HG02981 (cell line): ENCODE results near the gene CPSF4L.

Experiments used
- ATAC-seq: cut with Tn5 transposase; IDR thresholded peaks from one replicate; pipeline ENCODE4 v1.9.1; 2021; ENCODE audit warnings: mild to moderate bottlenecking, moderate library complexity; ENCODE audit not compliant: unreplicated experiment

The CPSF4L gene

DNA sequence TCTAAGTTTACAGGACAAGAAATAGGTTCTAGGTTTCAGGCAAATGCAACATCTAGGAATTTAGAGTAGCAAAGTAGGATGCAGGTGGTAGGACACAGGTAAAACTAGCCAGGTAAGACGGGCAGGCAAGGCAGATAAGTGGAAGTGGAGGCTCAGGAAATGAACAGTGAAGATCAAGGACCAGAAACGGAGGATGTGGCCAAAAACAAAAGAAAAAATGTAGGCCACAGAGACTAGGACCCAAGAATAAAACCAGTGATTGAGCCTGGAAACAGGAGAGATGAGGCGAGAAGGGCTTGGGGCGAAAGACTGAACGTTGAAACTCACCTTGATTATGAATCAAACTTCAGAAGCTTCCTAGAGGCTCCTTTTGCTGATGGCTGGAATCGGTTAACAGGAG is 24.0 kb downstream of the CPSF4L start:
- ATAC-seq, result no peak

DNA sequence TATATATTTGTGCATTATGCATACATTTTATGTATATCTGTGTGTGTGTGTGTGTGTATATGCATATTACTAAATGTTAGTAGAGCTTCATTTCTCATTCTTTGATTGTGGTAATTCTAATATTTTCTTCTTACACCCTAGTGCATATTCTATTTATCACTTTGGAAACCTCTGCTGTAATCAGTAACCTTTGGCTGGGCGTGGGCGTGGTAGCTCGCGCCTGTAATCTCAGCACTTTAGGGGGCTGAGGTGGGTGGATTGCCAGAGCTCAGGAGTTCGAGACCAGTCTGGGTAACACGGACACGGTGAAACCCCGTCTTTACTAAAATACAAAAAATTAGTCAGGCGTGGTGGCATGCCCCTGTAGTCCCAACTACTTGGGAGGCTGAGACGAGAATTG is 26.9 kb downstream of the CPSF4L start:
- no peak for ATAC-seq

DNA sequence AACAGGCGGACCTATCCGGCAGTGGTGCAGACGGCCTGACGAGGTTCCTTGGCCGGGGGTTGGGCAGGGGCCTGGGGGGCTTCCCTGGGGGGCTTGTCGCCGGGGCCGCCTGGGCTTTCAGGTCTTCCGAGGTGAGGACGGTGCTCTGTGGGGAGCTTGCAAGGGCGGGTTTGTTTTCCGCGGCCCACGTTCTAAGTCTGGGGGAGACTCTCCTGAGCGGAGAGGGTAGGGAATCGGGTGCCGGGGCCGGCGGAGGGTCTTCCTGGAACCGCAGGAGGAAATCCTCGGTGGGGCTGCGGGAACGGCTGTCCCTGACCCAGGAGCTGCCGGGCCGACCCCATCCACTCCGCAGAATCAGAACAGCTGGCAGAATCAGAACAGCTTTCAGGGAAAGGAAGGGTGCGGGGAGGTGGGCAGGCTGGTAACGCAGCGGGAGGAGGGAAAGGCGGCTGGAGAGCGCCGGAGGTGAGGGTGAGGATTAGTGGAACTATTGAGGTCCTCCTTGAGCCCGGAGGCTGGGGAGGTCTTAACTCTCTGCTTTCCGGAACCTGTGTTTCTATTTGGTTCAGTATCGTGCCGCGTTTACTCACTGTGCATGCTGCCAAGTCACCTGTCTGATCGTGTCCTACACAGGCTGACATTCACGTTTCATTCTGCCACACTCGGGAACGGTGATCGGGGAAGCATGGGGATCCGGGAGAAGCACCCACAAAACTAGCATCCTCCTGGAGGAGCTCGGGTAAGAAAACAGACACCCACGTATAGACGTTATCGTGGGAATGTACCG is 28.9 kb downstream of the CPSF4L start:
- ATAC-seq, result peak; percentile 19

DNA sequence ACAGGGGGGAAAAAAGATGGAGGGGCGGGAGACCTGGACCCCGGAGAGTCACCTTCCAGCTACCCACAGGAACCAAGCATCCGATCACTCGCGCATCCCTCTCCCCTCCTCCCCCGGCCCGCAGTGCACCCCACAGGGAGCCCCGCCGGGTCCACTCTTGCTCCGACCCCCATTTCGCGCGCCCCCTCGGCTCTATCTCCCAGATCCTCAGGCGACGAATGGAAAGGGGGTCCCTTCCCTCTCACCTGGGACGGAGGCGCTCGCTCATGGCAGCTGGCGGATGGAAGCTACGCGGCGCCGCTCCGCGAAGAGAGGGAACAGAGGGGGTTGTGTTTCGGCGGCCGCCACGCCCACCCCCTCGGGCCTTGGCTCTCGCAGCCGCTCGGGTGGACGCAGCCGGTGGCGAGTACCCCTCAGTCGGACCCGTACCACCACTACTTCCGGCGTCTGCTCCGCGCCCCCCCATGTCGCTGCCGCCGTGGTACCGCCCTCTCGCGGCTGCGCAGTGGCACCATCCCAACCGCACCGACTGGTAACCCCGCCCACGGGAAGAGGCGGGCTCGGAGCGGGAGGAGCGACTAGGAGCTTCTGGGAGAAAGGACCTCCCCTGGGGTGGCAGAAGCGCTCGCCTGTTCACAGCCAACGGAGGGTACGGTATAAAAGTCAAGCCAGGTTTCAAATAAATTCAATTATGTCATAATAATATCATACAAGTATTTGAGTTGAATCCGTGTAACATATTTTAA is 29.7 kb downstream of the CPSF4L start:
- peak; percentile 72 for ATAC-seq

DNA sequence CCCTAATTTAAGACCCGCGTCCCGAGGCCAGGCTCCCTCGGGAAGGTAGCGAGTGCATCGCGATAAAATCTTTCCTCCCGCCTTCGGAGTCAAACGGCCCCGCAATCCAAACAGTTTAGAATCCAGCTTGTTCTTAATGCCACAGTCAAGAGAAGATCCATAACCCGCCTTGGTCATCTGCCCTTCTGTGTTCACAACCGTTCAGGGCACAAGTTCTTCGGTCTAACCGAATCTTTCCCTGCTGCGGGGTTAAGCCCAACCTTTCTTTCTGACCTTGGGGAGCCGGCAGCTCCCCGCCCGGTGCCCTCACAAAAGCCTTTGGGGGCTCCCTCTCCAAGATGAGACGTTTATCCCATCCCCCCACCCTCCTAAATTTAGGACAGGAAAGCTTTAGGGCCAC is 30.3 kb downstream of the CPSF4L start:
- no peak for ATAC-seq

DNA sequence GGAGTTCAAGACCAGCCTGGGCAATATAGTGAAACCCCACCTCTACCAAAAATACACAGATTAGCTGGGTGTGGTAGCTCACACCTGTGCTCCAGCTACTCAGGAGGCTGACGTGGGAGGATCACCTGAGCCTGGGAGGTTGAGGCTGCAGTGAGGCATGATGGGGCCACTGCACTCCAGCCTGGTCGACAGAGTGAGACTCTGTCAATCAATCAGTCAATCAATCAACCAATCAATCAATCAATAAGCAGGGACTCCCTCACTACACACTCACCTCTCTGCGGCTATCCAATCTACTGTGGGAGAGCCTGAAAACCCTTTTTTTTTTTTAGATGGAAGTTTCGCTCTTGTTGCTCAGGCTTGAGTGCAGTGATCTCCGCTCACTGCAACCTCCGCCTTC is 31.6 kb downstream of the CPSF4L start:
- no peak for ATAC-seq

DNA sequence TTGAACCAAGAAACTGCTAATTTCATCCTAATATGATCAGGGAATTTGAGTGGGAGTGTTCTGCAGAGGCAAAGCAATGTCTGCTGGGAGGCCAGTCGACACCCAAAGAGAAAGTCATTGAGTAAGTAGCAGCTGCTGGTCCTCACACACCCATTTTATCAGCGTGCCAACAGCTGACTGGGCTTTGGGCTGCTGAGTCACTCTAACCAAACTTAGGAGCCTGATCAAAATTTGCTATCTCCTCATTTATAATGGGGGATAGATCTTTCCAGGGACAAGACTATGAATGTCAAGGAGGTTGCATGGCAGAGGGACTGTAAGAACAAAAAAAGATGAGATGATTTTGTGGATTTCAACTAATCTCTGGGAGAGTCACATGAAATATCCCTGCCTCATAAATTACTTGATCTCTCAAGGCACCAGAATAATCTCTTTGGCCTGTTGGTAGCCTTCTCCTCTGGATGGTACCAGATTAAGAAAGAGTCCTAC is 32.9 kb downstream of the CPSF4L start:
- peak; percentile 38 for ATAC-seq

DNA sequence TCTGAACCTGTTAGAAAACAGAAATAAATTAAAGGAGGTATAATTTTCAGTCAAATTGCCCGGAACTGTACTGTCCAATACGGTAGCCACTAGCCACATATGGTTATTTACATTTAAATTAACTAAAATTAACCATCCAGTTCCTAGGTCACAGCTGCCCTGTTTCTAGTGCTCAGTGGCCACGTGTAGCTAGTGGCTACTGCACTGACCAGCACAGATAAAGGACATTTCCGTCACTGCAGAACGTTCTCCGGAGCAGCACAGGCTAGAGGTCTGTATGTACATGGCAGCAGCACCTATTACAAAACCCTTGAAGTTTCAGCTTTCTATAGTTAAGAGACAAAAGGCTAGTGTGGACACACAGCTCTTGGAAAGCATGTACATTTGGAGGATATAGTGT is 33.7 kb downstream of the CPSF4L start:
- ATAC-seq, result no peak

DNA sequence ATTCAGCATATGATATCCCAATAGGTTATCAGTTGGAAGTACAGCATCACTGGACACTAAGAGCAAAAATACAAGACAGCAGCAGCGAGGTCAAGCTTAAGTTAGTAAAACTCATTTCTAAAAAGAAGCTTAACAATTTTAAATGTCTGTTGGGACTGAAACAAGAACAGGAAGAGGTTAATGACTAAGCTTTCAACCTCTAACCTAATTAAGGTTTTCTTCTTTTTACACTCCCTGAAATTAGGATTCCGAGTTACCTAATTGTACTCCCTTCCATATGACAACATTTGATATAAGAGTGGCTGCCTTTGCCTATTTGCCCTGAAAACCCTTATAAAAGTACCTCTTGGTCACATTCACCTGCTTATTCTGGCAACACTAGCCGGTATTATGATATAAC is 34.3 kb downstream of the CPSF4L start:
- ATAC-seq, result no peak

DNA sequence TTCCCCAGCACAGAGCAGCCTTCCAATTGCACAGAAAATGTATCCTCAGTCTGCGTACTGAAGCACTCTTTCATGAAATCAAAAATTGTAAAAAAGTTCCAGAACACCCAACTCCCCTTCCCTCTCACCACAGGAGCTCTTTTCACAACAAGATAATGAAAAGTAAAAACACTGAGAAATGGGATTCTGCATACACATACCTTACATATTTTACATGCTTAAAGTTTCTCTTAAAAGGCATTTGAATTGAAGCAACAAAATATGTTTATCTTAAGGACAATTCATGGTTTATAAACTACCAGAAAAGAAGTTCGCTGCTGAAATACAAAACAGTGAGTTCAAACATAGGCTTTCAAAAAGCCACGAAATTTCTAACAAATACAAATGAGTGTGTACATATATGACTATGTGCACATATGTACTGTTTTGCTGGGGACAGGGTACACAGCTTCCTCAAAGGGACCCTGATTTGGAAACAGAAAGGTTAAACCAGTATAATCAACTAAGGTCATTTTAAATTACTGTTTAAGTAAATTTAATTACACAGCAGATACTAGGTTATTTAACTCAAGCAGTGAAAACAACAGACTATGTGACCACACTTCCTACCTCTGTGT is 35.0 kb downstream of the CPSF4L start:
- ATAC-seq, result no peak

DNA sequence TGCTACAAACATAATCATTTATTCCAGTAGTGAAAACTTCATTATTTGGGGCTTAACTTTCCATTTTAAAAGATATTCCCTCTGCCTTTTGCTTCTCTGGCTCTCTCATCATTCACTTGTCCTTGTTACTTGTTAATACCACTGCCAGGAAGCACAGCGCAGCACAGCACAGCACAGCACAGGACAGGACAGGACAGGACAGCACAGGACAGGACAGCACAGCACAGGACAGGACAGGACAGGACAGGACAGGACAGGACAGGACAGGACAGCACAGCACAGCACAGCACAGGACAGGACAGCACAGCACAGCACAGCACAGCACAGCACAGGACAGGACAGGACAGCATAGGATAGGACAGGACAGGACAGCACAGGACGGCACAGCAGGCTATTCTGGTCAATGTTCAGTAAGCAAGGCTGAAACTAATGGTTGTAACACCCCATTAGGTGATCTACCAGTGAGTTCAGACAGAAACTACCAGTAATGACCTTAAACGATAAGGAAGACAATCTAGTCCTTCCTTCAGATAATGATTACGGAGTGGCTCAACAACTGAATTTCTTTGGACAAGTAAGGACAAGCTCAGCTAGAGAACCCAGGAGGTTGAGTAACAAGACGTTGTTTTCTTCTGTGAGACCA is 36.9 kb downstream of the CPSF4L start:
- no peak for ATAC-seq

DNA sequence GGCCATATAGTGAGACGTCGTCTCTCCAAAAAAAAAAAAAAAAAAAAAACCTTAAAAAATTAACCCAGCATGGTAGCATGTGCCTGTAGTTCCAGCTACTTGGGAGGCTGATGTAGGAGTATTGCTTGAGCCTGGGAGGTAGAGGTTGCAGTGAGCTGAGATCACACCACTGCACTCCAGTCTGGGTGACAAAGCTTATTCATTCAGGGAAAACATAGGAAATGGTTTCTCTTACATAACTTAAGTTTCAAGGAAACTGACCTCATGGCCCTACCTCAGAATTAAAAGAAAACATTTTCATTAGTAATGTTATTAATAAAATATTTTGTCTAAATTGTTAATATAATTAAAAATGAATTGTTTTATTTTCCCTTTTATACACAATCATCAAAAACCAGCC is 37.4 kb downstream of the CPSF4L start:
- no peak for ATAC-seq

DNA sequence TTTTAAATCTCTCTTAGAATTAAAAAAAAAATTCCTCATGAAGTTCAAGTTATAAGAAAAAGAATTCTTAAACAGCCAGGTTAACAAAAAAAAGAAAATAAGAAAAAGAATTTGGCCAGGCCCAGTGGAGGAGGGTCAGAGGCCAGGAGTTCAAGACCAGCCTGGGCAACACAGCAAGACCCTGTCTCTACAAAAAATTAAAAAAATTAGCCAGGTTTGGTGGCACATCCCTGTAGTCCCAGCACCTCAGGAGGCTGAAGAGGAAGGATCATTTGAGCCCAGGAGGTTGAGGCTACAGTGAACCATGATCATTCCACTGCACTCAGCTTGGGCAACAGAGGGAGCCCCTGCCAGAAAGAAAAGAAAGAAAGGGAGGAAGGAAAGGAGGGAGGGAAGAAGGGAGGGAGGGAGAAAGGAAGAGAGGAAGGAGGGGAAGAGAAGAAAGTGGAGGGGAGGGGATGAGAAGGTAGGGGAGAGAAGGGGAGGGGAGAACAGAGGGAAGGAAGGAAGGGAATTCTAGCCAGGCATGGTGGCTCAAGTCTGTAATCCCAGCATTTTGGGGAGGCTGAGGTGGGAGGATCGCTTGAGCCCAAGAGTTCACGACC is 38.0 kb downstream of the CPSF4L start:
- no peak for ATAC-seq

DNA sequence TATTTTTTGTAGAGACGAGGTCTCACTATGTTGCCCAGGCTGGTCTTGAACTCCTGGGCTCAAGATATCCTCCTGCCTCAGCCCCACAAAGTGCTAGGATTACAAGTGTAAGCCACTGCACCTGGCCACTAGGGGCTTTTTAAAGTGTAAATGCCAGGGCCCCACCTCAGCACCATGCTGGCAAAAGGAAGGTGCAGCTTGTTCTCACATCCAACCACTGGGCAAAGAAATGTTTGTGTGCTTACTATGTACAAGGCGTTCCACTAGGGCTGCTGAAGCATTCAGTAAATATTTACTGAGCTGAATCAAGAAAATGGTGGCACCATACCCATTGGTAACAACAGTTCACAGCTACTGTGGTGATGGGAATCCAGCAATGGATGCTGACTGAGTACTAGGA is 46.2 kb downstream of the CPSF4L start:
- ATAC-seq, result no peak

DNA sequence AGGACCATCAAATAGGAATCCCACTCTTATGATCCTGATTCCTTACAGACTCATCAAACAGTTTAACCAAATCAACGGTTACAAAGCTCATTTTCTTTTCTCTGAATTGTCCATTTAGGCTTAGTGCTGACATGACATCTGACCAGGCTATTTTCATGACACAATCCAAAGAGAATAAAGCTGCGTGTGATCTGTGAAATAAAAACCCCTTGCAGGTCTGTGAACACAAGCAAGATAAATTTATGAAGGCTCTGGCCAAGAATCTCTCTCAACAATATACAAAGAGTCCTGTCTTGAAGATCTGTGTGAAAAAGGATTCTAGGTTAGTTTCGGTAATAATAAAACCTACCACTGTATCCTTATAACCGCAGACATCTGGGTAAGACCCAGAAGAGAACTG is 46.8 kb downstream of the CPSF4L start:
- no peak for ATAC-seq

DNA sequence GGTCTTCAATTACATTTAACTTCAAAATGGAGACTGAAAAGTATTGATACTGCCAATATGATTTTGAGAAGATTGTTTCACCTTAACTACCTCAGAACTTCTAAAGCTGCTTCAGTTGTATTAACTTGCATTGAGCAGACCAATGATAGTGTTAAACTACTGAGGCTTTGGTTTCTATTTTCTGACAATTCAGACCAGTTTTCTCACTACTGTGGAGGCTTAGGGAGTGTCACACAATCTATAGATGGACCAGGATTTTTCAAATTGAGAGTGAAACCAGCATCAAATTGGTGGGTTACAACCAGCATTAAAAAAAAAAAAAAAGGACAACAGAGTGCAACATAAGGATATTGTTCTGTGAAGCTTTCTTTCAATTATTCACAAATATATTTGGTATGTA is 47.7 kb downstream of the CPSF4L start:
- ATAC-seq, result no peak

DNA sequence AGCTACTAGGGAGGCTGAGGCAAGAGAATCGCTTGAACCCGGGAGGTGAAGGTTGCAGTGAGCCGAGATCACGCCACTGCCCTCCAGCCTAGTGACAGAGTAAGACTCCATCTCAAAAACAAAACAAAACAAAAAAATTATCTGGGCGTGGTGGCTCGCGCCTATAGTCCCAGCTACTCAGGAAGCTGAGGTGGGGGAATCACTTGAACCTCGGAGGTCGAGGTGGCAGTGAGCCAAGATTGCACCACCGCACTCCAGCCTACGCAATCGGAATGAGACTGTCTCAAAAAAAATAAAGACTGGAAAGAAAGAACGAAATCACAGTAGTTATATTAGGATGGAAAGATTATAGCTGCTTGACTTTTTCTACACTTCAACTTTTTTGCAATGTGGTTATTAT is 49.9 kb downstream of the CPSF4L start:
- ATAC-seq, result no peak

DNA sequence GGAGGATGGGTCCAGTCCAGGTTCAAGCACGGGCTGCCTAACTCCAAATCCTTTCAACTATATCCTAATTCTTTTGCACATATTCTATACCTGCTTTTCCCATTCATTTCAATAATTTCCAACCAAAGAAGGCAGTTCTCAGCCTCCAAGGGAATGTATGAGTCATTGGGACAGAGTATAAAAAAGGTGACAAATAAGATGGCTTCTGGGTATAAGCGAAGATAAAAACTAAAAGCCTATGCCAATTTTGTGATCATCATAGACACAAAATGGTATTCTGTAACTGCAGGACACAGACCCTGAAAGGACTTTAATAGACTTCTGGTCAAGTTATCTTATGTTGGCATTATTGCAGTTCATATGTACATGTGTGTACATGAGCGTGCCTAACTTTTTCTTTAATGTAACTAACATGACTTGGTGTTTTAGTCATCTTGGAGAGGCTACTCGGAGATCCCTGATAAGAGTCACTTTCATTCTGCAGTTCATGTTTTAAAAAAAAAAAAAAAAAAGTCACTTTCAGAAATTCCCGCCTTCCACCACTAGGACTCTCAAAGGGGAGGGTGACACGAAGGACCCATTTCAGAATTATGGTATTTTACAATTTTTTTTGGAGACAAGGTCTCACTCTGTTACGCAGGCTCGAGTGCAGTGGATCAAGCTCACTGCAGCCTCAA is 51.5 kb downstream of the CPSF4L start:
- no peak for ATAC-seq

DNA sequence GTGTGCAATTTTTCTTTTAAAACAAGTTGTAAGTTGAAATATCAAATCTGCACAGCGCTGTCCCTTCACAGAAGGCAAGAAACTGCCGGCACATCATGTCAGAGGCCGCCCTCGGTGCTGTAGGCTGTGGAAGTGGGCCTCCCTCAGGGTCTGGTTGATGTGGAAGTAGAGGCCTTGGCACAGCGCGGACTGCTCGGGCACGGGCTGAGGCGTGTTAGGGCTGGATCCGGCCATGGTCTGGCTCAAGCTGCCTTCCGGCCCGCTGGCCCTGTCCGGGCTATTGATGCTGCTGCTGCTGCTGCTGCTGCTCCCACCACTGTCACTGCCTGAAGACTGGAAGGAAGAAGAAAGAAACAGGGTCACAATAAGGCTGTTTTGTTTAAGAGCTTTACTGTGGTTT is 52.2 kb downstream of the CPSF4L start:
- ATAC-seq, result no peak

DNA sequence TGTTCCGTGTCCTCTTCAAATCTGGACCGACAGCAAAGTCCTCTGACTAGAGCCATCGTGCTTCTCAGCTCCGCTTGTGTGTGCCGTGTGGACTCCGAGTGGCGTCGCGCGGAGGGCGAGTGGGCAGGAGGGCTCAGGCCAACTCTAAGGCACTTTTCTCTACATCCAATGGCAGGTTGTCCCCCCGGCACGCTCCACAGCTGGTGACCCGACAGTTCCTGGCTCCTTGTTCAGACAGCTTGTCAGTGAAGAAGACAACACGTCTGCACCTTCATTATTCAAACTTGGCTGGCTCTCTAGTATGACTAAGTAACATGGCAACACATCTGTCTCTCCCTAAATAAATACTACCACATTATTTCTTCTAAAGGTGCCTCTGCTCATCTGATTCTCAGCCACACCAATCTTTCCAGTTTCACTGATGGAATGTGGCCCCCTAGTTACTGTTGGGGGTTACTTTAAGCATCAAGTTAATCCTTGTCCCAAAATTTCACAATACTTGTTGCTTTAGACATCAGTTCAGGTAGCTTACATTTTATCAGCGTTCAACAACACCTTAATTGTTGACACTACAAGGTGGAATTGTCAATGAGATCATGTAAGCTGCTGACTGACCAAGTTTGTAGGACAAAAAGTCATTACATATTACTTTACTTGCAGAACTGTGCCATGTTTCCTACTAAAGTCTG is 53.4 kb downstream of the CPSF4L start:
- ATAC-seq, result no peak
